Measurements from ENCODE around the gene DDAH1. TPM values are rescaled to one million over a fixed set of nuclear protein-coding genes. Genes with fewer than 3 reads are reported as not detected.

Gene DDAH1
- total and polyA plus RNA-seq, 4 donors: 12.8 to 54.6 (median 28.7) TPM

DNA sequence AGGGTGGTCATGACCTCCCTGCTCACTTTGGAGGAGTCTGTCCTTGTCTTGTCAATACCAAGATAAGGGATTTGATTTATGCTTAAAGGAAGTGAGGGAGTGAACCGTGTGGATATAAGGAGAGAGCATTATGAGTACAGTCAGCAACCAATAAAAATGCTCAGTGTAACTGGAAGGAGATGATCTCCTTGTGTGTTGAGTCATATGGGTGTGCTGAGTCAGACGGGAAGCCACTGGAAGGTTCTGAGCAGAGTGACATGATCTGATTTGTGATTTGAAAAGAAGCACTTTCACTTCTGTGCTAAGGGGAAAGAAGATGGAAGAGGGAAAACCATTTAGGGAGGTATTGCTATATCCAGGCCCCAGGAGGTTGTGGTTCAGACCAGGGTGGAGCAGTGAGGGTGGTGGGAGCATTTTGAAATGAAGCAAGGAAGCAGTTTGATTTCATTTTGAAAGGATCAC is 186.1 kb downstream of the DDAH1 start:
- WGBS, 2 donors: 5 to 11% methylated on average over 2 of the region's 2 CpGs
- no peaks in the 10 kb centered on the region for H3K36me3 ChIP-seq (ENCODE audit: control insufficient read depth in 1 of 2, insufficient read depth in 2 of 2, low read length in 1 of 2)
- peaks cover 0 to 2% of the 10 kb centered on the region in 2 donors for H3K4me1 ChIP-seq (ENCODE audit: control insufficient read depth in 1 of 2, insufficient read depth in 2 of 2, low read length in 2 of 2)
- ATAC-seq (ENCODE audit: low FRiP score) (no peak), DNase-seq (peak in 1 of 2 donors; percentile 72)
- H3K9me3 ChIP-seq (ENCODE audit: control insufficient read depth, low read length): no peaks in the 10 kb centered on the region
- H3K27ac ChIP-seq (ENCODE audit: low read depth in 1 of 2, low read length in 2 of 2): no peak overlapping the region
- intact Hi-C loops (cut with DNase I): no loop called here
- H3K27me3 ChIP-seq (ENCODE audit: control insufficient read depth in 1 of 2, insufficient read depth in 2 of 2, low read length in 1 of 2): no peaks in the 10 kb centered on the region
- no peak overlapping the region for H3K4me3 ChIP-seq (ENCODE audit: low read length in 2 of 2)

GRCh38 chr1:85277802-85278201 is 187.2 kb downstream of the DDAH1 start:
- ATAC-seq (ENCODE audit: low FRiP score) (no peak), DNase-seq (no peak)
- Histone ChIP-seq H3K4me1 (ENCODE audit: control insufficient read depth in 1 of 2, insufficient read depth in 2 of 2, low read length in 2 of 2) (peaks cover 0 to 3% of the 10 kb centered on the region in 2 donors), H3K9me3 (ENCODE audit: control insufficient read depth, low read length) (no peaks in the 10 kb centered on the region), H3K27ac (ENCODE audit: low read depth in 1 of 2, low read length in 2 of 2) (no peak overlapping the region), H3K36me3 (ENCODE audit: control insufficient read depth in 1 of 2, insufficient read depth in 2 of 2, low read length in 1 of 2) (no peaks in the 10 kb centered on the region), H3K4me3 (ENCODE audit: low read length in 2 of 2) (no peak overlapping the region), H3K27me3 (ENCODE audit: control insufficient read depth in 1 of 2, insufficient read depth in 2 of 2, low read length in 1 of 2) (no peaks in the 10 kb centered on the region)
- intact Hi-C loops (cut with DNase I): no loop called here
- WGBS, 2 donors: 90 to 91% methylated on average over 4 of the region's 4 CpGs

GRCh38 chr1:85276978-85277639 is 187.8 kb downstream of the DDAH1 start:
- Histone ChIP-seq H3K4me1 (ENCODE audit: control insufficient read depth in 1 of 2, insufficient read depth in 2 of 2, low read length in 2 of 2) (peaks cover 0 to 3% of the 10 kb centered on the region in 2 donors), H3K27me3 (ENCODE audit: control insufficient read depth in 1 of 2, insufficient read depth in 2 of 2, low read length in 1 of 2) (no peaks in the 10 kb centered on the region), H3K4me3 (ENCODE audit: low read length in 2 of 2) (no peak overlapping the region), H3K9me3 (ENCODE audit: control insufficient read depth, low read length) (no peaks in the 10 kb centered on the region), H3K36me3 (ENCODE audit: control insufficient read depth in 1 of 2, insufficient read depth in 2 of 2, low read length in 1 of 2) (no peaks in the 10 kb centered on the region), H3K27ac (ENCODE audit: low read depth in 1 of 2, low read length in 2 of 2) (no peak overlapping the region)
- ATAC-seq (ENCODE audit: low FRiP score): no peak
- intact Hi-C loops (cut with DNase I): no loop called here
- peak in 1 of 2 donors; percentile 71 for DNase-seq
- WGBS, 2 donors: 62 to 65% methylated on average over 11 of the region's 11 CpGs

- Histone ChIP-seq H3K4me1 (ENCODE audit: control insufficient read depth in 1 of 2, insufficient read depth in 2 of 2, low read length in 2 of 2) (peaks cover 0 to 3% of the 10 kb centered on the region in 2 donors), H3K4me3 (ENCODE audit: low read length in 2 of 2) (peak within 1 kb of the TSS; percentile 82 to 99), H3K36me3 (ENCODE audit: control insufficient read depth in 1 of 2, insufficient read depth in 2 of 2, low read length in 1 of 2) (no peaks in the 10 kb centered on the region), H3K27me3 (ENCODE audit: control insufficient read depth in 1 of 2, insufficient read depth in 2 of 2, low read length in 1 of 2) (no peaks in the 10 kb centered on the region), H3K27ac (ENCODE audit: low read depth in 1 of 2, low read length in 2 of 2) (peak within 1 kb of the TSS; percentile 69 to 72), H3K9me3 (ENCODE audit: control insufficient read depth, low read length) (no peaks in the 10 kb centered on the region)
- intact Hi-C loops (cut with DNase I): no loop called here
- DNase-seq (peak; percentile 99), ATAC-seq (ENCODE audit: low FRiP score) (peak; percentile 99)
- WGBS, 2 donors: 0 to 1% methylated on average over 72 to 78 of the region's 78 CpGs
These were observed 188.6 kb downstream of the DDAH1 start, which contains the start of gene BCL10 for GRCh38 chr1:85276215-85276977. BCL10 (minus strand) TSS chr1:85276632; CDS start chr1:85276352, 280 bp downstream.

DNA sequence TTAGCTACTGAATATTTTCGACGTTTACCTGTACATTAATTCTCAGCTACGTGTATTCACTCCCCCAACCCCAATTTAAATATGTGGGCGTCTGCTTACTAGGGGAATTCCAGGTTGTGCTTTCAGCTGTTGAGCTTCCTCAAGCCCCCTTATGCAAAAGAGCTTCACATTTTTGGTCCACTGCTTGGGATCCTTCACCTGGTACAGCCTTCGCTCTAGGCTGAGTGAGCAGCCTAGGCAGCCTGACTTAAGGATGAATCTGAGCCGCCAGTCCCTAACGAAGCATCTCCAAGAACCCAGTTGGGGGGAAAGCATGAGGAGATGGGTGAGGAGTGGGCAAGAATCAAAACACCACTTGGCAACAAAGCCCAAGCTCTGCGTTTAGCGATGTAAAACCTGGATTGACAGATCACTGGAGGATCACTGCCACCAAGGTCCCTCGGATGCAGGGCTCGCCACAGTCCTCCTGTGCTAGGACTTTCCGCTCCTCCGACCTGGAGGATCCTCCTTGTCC is 189.2 kb downstream of the DDAH1 start:
- Histone ChIP-seq H3K4me1 (ENCODE audit: control insufficient read depth in 1 of 2, insufficient read depth in 2 of 2, low read length in 2 of 2) (peaks cover 0 to 3% of the 10 kb centered on the region in 2 donors), H3K27ac (ENCODE audit: low read depth in 1 of 2, low read length in 2 of 2) (peak overlapping the region; percentile 69 to 72), H3K4me3 (ENCODE audit: low read length in 2 of 2) (peak overlapping the region; percentile 82 to 99), H3K9me3 (ENCODE audit: control insufficient read depth, low read length) (no peaks in the 10 kb centered on the region), H3K27me3 (ENCODE audit: control insufficient read depth in 1 of 2, insufficient read depth in 2 of 2, low read length in 1 of 2) (no peaks in the 10 kb centered on the region), H3K36me3 (ENCODE audit: control insufficient read depth in 1 of 2, insufficient read depth in 2 of 2, low read length in 1 of 2) (no peaks in the 10 kb centered on the region)
- no peak for DNase-seq
- WGBS, 2 donors: 1 to 2% methylated on average over 13 of the region's 13 CpGs
- intact Hi-C loops (cut with DNase I): no loop called here
- no peak for ATAC-seq (ENCODE audit: low FRiP score)

- DNase-seq: no peak
- no peak for ATAC-seq (ENCODE audit: low FRiP score)
- peaks cover 0 to 3% of the 10 kb centered on the region in 2 donors for H3K4me1 ChIP-seq (ENCODE audit: control insufficient read depth in 1 of 2, insufficient read depth in 2 of 2, low read length in 2 of 2)
- no peaks in the 10 kb centered on the region for H3K36me3 ChIP-seq (ENCODE audit: control insufficient read depth in 1 of 2, insufficient read depth in 2 of 2, low read length in 1 of 2)
- intact Hi-C loops (cut with DNase I): no loop called here
- WGBS, 2 donors: 80 to 82% methylated on average over 1 of the region's 1 CpG
- no peaks in the 10 kb centered on the region for H3K27me3 ChIP-seq (ENCODE audit: control insufficient read depth in 1 of 2, insufficient read depth in 2 of 2, low read length in 1 of 2)
- no peak overlapping the region for H3K27ac ChIP-seq (ENCODE audit: low read depth in 1 of 2, low read length in 2 of 2)
- peak overlapping the region in 1 of 2 donors; percentile 99 for H3K4me3 ChIP-seq (ENCODE audit: low read length in 2 of 2)
- H3K9me3 ChIP-seq (ENCODE audit: control insufficient read depth, low read length): no peaks in the 10 kb centered on the region
These were observed 189.9 kb downstream of the DDAH1 start for GRCh38 chr1:85274969-85275453.

DNA sequence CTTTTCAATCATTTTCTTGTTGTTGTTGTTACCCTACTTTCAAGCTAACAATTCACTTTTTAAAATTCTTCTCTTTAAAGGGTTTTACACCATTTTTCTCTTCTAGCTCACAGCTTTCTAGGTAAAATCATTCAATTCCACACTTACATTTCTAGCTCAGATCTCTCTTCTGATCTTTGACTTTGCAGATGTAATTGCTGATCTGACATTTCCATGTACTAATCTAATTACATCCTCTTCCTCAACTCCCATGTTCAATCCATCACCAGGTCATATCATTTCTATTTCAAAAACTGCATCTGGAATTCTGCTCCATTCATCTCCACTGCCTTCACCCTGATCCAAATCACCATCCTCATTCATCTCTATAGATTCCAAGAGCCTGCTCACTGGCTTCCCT is 191.6 kb downstream of the DDAH1 start:
- peaks cover 0 to 3% of the 10 kb centered on the region in 2 donors for H3K4me1 ChIP-seq (ENCODE audit: control insufficient read depth in 1 of 2, insufficient read depth in 2 of 2, low read length in 2 of 2)
- ATAC-seq (ENCODE audit: low FRiP score) (no peak), DNase-seq (no peak)
- H3K36me3 ChIP-seq (ENCODE audit: control insufficient read depth in 1 of 2, insufficient read depth in 2 of 2, low read length in 1 of 2): peaks cover 0 to 3% of the 10 kb centered on the region in 2 donors
- H3K27ac ChIP-seq (ENCODE audit: low read depth in 1 of 2, low read length in 2 of 2): no peak overlapping the region
- no peaks in the 10 kb centered on the region for H3K9me3 ChIP-seq (ENCODE audit: control insufficient read depth, low read length)
- H3K27me3 ChIP-seq (ENCODE audit: control insufficient read depth in 1 of 2, insufficient read depth in 2 of 2, low read length in 1 of 2): no peaks in the 10 kb centered on the region
- intact Hi-C loops (cut with DNase I): no loop called here
- no peak overlapping the region for H3K4me3 ChIP-seq (ENCODE audit: low read length in 2 of 2)

DNA sequence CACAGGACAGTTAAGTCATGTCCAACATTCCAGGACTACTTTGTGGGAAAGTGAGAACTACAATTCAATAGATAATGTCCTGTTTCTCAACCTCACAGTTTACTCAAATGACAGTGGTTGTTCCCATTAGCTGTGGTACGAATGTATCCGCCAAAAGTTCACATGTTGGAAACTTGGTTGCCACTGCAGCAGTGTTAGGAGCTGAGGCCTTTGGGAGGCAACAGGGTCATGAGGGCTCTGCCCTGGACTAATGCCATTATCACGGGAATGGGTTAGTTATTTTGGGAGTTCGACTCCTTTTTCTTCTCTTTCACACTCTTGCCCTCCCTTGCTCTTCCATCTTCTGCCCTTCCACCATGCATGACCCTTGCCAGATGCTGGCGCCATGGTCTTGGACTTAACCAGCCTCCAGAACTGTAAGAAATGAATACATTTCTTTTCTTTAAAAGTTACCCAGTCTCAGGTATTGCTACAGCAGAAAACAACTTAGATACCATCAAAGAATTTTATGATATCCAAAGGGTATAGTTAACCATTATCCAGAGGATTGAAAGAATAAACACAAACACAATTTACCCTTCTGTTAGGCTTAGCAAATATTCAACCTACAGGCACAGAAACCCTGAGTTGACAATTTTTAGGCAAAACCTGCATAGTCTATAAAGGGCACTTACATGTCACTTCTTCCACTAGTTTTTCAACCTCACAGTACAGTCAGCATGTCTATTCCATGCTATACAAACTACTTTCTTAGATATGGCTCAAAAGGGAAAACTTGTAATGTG is 196.0 kb downstream of the DDAH1 start:
- Histone ChIP-seq H3K27me3 (ENCODE audit: control insufficient read depth in 1 of 2, insufficient read depth in 2 of 2, low read length in 1 of 2) (no peaks in the 10 kb centered on the region), H3K27ac (ENCODE audit: low read depth in 1 of 2, low read length in 2 of 2) (no peak overlapping the region), H3K4me1 (ENCODE audit: control insufficient read depth in 1 of 2, insufficient read depth in 2 of 2, low read length in 2 of 2) (peaks cover 0 to 1% of the 10 kb centered on the region in 2 donors), H3K36me3 (ENCODE audit: control insufficient read depth in 1 of 2, insufficient read depth in 2 of 2, low read length in 1 of 2) (peaks cover 0 to 3% of the 10 kb centered on the region in 2 donors), H3K4me3 (ENCODE audit: low read length in 2 of 2) (no peak overlapping the region), H3K9me3 (ENCODE audit: control insufficient read depth, low read length) (no peaks in the 10 kb centered on the region)
- 89 to 91% methylated on average over 5 of the region's 5 CpGs for WGBS, 2 donors
- DNase-seq (no peak), ATAC-seq (ENCODE audit: low FRiP score) (no peak)
- intact Hi-C loops (cut with DNase I): no loop called here

Data from aorta (tissue), 5 donors.